Glutamatergic neuron (in vitro differentiated cells): Measurements from ENCODE around the gene CCL5. TPM values are rescaled to one million over a fixed set of nuclear protein-coding genes. Genes with fewer than 3 reads are reported as not detected.
A peak's percentile ranks its signal among the peaks of the same experiment; 100 is the strongest.

ENCODE experiments used
- DNase-seq: peaks from one replicate; pipeline ENCODE4 v3.0.0; 2022
- H3K27ac Mint-ChIP-seq: one replicate; pipeline ENCODE4 v1.8.0; 2020; ENCODE audit warnings: mild to moderate bottlenecking, mixed read lengths, inconsistent platforms; ENCODE audit not compliant: unreplicated experiment
- H3K27me3 Mint-ChIP-seq: one replicate; pipeline ENCODE4 v1.8.0; 2020; ENCODE audit warnings: mild to moderate bottlenecking, moderate library complexity, mixed read lengths, inconsistent platforms; ENCODE audit not compliant: unreplicated experiment
- H3K36me3 Mint-ChIP-seq: one replicate; pipeline ENCODE4 v1.8.0; 2020; ENCODE audit warnings: mild to moderate bottlenecking, mixed read lengths, inconsistent platforms; ENCODE audit not compliant: unreplicated experiment
- H3K4me1 Mint-ChIP-seq: one replicate; pipeline ENCODE4 v1.8.0; 2020; ENCODE audit warnings: mild to moderate bottlenecking, low read depth, mixed read lengths, inconsistent platforms; ENCODE audit not compliant: unreplicated experiment
- H3K4me3 Mint-ChIP-seq: one replicate; pipeline ENCODE4 v1.8.0; 2020; ENCODE audit warnings: mild to moderate bottlenecking, mixed read lengths, inconsistent platforms; ENCODE audit not compliant: unreplicated experiment
- H3K9me3 Mint-ChIP-seq: one replicate; pipeline ENCODE4 v1.8.0; 2020; ENCODE audit warnings: mild to moderate bottlenecking, moderate library complexity, mixed read lengths, inconsistent platforms; ENCODE audit not compliant: unreplicated experiment
- total RNA-seq: library from RNA; stranded (reverse); fragmentation: NEBNext Ultra II Directional; extraction: Animal tissue kit (Norgen Biotek cat#: 25700); gene quantifications from one replicate; pipeline ENCODE4 v1.2.1, GENCODE V29; 2021; ENCODE audit not compliant: unreplicated experiment
- TF ChIP-seq, protein P1 (sequence below): fragments of 200-600 bp; sonication (generic); IDR thresholded peaks from one replicate; pipeline ENCODE4 v1.5.0; 2021; ENCODE audit not compliant: partially characterized antibody, unreplicated experiment

CCL5 gene
- total RNA-seq, 1 donor from 2014 or later, result not detected

DNA sequence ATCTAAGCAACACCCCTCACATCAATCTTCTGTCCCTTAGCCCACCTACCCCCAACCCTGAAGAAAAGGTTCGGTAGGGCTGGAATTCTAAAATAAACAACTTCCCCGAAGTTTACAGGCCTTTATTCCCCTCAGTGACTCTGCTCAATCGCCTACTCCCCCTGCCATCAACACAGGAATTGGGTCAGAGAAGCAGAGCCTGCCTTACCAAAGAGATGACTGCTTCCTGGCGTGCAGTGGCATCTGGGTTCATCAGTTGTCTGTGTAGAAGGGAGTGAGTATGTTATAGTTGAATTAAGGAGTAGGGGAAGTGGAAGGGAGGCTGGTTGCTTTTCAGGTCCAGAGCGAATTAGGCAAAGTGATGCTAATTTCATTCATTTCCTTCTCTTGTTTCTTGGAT, 24.2 kb downstream of the CCL5 start:
- TF ChIP-seq, protein P1, sequence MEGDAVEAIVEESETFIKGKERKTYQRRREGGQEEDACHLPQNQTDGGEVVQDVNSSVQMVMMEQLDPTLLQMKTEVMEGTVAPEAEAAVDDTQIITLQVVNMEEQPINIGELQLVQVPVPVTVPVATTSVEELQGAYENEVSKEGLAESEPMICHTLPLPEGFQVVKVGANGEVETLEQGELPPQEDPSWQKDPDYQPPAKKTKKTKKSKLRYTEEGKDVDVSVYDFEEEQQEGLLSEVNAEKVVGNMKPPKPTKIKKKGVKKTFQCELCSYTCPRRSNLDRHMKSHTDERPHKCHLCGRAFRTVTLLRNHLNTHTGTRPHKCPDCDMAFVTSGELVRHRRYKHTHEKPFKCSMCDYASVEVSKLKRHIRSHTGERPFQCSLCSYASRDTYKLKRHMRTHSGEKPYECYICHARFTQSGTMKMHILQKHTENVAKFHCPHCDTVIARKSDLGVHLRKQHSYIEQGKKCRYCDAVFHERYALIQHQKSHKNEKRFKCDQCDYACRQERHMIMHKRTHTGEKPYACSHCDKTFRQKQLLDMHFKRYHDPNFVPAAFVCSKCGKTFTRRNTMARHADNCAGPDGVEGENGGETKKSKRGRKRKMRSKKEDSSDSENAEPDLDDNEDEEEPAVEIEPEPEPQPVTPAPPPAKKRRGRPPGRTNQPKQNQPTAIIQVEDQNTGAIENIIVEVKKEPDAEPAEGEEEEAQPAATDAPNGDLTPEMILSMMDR, result no peak
- H3K27me3 Mint-ChIP-seq, result peaks cover 2% of the 10 kb centered on the region
- no peak overlapping the region for H3K4me3 Mint-ChIP-seq
- peaks cover 5% of the 10 kb centered on the region for H3K36me3 Mint-ChIP-seq
- no peak for DNase-seq
- H3K27ac Mint-ChIP-seq, result no peak overlapping the region
- H3K9me3 Mint-ChIP-seq, result peaks cover 4% of the 10 kb centered on the region
- H3K4me1 Mint-ChIP-seq, result no peaks in the 10 kb centered on the region

DNA sequence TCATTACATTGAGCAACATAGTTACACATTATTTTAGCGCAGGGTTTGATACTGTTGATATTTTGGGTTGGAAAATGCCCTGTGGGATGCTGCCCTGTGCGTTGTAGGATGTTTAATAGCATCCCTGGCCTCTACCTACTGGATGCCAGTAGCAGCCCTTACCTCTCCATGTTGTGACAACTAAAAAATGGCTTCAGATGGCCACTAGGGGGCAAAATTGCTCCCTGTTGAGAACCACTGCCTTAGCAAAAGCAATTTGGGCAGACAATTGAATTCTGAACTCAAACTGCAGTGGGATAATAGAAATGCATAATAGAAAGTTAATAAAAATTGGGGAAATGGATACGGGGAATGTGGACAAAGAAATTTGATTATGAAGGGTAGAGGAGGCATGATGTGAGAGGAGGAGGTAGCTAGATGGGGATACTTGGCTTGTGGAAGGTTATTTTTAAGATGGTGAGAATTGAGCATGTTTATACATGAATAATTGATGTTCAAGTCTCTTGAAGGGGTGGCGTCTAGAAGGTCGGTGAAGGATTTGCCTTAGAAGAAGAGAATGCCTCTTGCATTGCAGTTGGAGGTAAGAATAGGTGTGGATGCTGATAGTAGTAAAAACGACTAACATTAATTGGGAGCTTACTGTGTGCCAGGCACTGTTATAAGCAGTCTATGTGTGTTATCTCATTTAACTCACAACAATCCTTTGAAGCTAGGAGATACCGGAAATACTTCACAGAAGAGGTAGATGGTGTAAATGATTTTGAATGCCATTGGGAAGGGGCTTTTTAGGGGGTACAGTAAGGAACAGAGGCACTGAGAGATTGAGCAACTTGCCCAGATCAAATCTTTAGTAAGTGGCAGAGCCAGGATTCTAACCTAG, 30.5 kb downstream of the CCL5 start:
- no peak overlapping the region for H3K27ac Mint-ChIP-seq
- no peaks in the 10 kb centered on the region for H3K9me3 Mint-ChIP-seq
- no peak overlapping the region for H3K4me3 Mint-ChIP-seq
- DNase-seq, result peak; percentile 56
- peaks cover 5% of the 10 kb centered on the region for H3K36me3 Mint-ChIP-seq
- peaks cover 2% of the 10 kb centered on the region for H3K27me3 Mint-ChIP-seq
- H3K4me1 Mint-ChIP-seq, result peaks cover 6% of the 10 kb centered on the region
- TF ChIP-seq, protein P1, result peak; percentile 98

DNA sequence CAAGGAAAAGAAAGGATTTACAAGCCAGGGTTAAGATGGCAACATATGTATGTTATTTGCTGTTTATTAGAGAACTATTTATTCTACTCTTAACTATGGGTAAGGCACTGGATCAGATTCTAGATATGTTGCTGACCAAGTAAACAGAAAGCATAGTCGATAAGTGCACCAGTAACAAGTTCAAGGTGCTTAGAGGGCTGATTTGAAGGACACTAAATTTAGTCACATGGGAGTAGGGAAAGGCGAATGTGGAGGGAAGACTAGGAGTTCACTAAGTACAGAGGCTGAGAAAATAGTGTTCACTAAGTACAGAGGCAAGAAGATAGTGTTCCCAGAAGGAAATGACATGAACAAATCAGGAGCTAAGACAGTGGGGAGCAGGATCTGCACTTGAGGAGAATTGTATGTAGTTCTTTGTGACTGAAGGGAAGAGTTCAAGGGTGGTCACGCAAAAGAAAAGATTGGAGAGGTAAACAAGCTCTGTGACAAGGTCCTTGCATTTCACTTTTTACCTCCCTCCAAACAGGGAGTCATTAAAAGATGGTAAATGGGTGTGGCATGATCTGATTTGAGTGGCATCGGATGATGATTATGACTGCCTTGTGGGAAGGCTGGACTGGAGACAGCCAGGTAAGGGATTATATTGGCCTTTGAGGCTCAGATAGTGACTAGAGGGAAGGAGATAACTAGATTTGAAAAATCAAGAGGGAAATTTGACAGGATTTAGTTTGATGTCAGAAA, 32.4 kb downstream of the CCL5 start:
- Mint-ChIP-seq H3K36me3 (peaks cover 5% of the 10 kb centered on the region), H3K27ac (peak overlapping the region; percentile 3), H3K4me3 (no peak overlapping the region)

DNA sequence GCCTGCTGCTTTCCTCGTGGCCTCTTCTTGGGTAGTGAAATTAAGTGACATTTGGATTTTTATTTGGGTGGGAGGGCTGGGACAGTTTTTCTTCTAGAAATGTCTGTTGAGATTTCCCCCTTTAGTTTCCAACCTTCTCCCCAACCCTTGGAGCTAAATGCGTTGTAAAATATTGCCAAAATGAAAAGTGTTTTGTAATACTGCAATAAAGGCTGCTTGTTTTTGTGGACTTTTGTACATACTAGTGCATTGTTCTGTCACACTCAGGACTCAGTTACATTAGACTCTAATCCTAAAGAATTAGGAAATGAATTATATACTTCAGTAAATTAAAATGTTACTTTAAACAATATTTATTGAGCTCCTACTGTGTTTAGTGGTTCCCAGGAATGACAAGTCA, 33.2 kb downstream of the CCL5 start:
- peaks cover 4% of the 10 kb centered on the region for H3K27me3 Mint-ChIP-seq
- H3K9me3 Mint-ChIP-seq, result no peaks in the 10 kb centered on the region
- no peak overlapping the region for H3K4me3 Mint-ChIP-seq
- H3K36me3 Mint-ChIP-seq, result peaks cover 5% of the 10 kb centered on the region
- DNase-seq, result no peak
- TF ChIP-seq, protein P1, result no peak
- peaks cover 6% of the 10 kb centered on the region for H3K4me1 Mint-ChIP-seq
- no peak overlapping the region for H3K27ac Mint-ChIP-seq

More for the DNA sequence above, 32.4 kb downstream of the CCL5 start:
- Mint-ChIP-seq H3K9me3 (no peaks in the 10 kb centered on the region), H3K4me1 (peaks cover 6% of the 10 kb centered on the region), H3K27me3 (peaks cover 4% of the 10 kb centered on the region)
- TF ChIP-seq, protein P1, result no peak
- DNase-seq, result no peak
